Gastrocnemius medialis (tissue), 4 donors: ENCODE results near the gene GULP1. TPM values are rescaled to one million over a fixed set of nuclear protein-coding genes. Genes with fewer than 3 reads are reported as not detected.
"Not testable (repeated sequence)": the region's sequence is repeated elsewhere in the genome, so short reads cannot be mapped to it uniquely, and the experiment has no call there.

ENCODE experiments used
- ATAC-seq, 2 donors: fragments of 150-250 bp; one replicate each; pipeline ENCODE4 v1.9.1; 2016
- DNase-seq, 2 donors: peaks; one replicate each; pipeline ENCODE4 v3.0.0-alpha.2; 2019
- H3K27ac ChIP-seq, 4 donors: fragments of 200-600 bp; sonication (generic); 1 replicate in 1 of 4; 2 replicates in 3 of 4; pipeline ENCODE4 v1.5.1; 2016 to 2018; ENCODE audit warnings: mild to moderate bottlenecking in 2 of 4, moderate library complexity in 1 of 4
- H3K27me3 ChIP-seq, 3 donors: fragments of 200-600 bp; sonication (generic) in 2 of 3; 1 replicate in 1 of 3; 2 replicates in 2 of 3; pipeline versions ENCODE4 v1.5.1 to v1.6.0; 2016 to 2019; ENCODE audit warnings: mild to moderate bottlenecking in 1 of 3, moderate library complexity in 1 of 3
- H3K36me3 ChIP-seq, 2 donors: fragments of 200-600 bp; sonication (generic) in 1 of 2; one replicate each; pipeline ENCODE4 v1.5.1; 2017 to 2018
- H3K4me1 ChIP-seq, 2 donors: fragments of 200-600 bp; sonication (generic) in 1 of 2; one replicate each; pipeline ENCODE4 v1.5.1; 2016 to 2017; ENCODE audit warnings: mild to moderate bottlenecking in 2 of 2
- H3K4me3 ChIP-seq, 4 donors: fragments of 200-600 bp; sonication (generic) in 3 of 4; 1 replicate in 1 of 4; 2 replicates in 3 of 4; pipeline ENCODE4 v1.5.1; 2016 to 2019; ENCODE audit warnings: mild to moderate bottlenecking in 2 of 4
- H3K9me3 ChIP-seq, 3 donors: fragments of 200-600 bp; sonication (generic) in 2 of 3; 1 replicate in 1 of 3; 2 replicates in 2 of 3; pipeline ENCODE4 v1.5.1; 2016 to 2019
- CTCF ChIP-seq, 5 experiments: fragments of 450-650 bp in 3 of 5; fragments of 200-600 bp in 2 of 5; sonication (generic) in 2 of 5; IDR thresholded peaks in 4 of 5; conservative IDR thresholded peaks in 1 of 5; 1 replicate in 4 of 5; 2 replicates in 1 of 5; pipeline ENCODE4 v1.5.1; 2016 to 2019; ENCODE audit warnings: antibody characterized with exemption in 5 of 5, mild to moderate bottlenecking in 3 of 5, moderate library complexity in 3 of 5
- POLR2A ChIP-seq, 2 donors: fragments of 450-650 bp; IDR thresholded peaks; one replicate each; pipeline ENCODE4 v1.6.1; 2017; ENCODE audit warnings: antibody characterized with exemption in 2 of 2, mild to moderate bottlenecking in 2 of 2, moderate library complexity in 2 of 2
- in situ Hi-C, 4 donors: fragments of 200-750 bp; cut with MboI; loops; one replicate each; pipeline versions ENCODE4 v1.15.0 to v1.8.0; 2017; ENCODE audit warnings: low sequenced_read_pairs in 4 of 4
- intact Hi-C: fragments of 100-400 bp; cut with DNase I; formaldehyde crosslinking; loops from one replicate; pipeline ENCODE4 v1.15.1; 2023; ENCODE audit warnings: low total_unique reads
- total RNA-seq, 4 donors: library from RNA; depleted of rRNA; stranded (reverse); fragments of >200 nt; gene quantifications; one replicate each; pipeline versions ENCODE4 v1.1.0 to v1.2.3, GENCODE V29; 2016

GULP1 gene
- total RNA-seq, 4 donors from 2014 or later = 7.3 to 16.4 (median 12.1) TPM

DNA sequence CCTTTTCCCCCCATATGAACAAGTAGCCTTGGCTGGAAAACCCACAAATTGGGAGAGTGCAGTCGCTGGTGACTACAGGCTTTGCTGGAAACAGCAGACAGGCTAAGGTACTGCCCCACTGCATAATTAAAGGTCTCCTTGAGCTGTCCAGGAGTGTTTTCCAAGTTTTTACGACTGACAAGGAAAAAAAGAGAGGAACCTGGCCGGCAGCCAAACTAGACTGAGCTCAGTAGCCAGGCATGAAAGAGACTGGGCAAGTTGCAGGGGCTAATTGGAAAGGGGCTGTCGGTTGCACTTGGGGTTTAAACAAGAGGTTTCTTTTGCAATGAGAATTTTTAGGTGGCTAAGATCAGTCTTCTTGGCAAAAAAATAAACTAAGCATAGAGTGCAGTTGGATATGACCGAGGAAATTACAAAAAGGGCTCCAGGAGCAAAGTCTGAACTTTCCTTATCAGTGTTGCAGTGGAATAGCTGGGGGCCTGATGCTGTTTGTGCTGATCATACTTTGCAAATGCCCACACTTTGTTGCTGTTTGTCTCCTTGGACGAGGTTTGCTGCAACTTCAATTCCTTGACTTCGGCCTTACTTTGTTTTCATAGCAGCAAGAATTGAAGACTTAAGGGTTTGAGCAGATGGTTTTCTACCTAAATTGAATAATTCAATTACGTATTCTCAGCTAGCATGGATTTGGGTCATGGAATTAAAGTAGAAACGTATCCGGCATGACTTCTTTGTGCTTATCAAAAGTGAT lies 2.1 kb downstream of the GULP1 start:
- Histone ChIP-seq H3K4me1 (peaks cover 20 to 28% of the 10 kb centered on the region in 2 donors), H3K9me3 (no peaks in the 10 kb centered on the region), H3K36me3 (no peaks in the 10 kb centered on the region), H3K4me3 (peak overlapping the region; percentile 79 to 85 (median 82)), H3K27ac (peak overlapping the region; percentile 88 to 90 (median 89)), H3K27me3 (no peaks in the 10 kb centered on the region)
- DNase-seq (peak; percentile 19 to 32), ATAC-seq (peak in 1 of 2 donors; percentile 6)
- in situ Hi-C loops = no loop called here
- intact Hi-C loops = loop anchor here (5.0 to 10.0 kb wide), 2 partner anchors 34 to 221 kb away; no protein-coding TSS in a partner anchor
- TF ChIP-seq POLR2A (IDR thresholded peaks at IDR 0.05) (no peak), CTCF (IDR thresholded peaks at IDR 0.05 in 4 of 5, conservative IDR thresholded peaks at IDR 0.05 in 1 of 5) (no peak)

DNA sequence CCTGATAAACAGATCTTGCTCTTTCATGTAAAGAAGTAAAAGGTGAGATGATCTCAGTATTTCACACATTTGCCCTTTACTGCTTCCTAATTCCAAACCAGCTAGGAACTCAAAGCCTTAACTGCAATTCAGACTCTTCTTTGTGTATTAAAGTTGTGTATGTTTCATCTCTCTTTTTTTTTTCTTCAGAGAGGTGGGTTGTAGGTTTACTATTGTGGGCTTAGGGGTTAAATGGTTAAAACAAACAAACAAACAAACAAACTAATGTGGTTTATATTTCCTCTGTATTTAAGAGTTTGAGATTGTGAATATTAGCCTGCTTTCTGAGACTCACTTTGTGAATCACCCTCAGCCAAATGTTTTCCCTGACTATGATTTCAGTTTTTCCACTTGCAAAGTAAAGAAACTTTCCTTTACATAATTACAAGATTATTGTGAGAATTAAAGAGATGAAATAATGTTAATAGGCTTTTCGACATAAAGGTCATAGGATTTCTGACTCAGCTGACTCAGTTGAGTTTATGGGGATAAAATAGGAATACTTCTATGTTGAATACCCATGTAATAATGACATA lies 2.8 kb downstream of the GULP1 start:
- Histone ChIP-seq H3K36me3 (no peaks in the 10 kb centered on the region), H3K4me3 (peak overlapping the region; percentile 79 to 85 (median 82)), H3K27ac (peak overlapping the region; percentile 88 to 90 (median 89)), H3K4me1 (peaks cover 20 to 28% of the 10 kb centered on the region in 2 donors), H3K27me3 (no peaks in the 10 kb centered on the region), H3K9me3 (no peaks in the 10 kb centered on the region)
- in situ Hi-C loops = no loop called here
- intact Hi-C loops = loop anchor here (5.0 to 10.0 kb wide), 2 partner anchors 33 to 220 kb away; no protein-coding TSS in a partner anchor
- ATAC-seq (no peak), DNase-seq (no peak)
- TF ChIP-seq POLR2A (IDR thresholded peaks at IDR 0.05) (no peak), CTCF (IDR thresholded peaks at IDR 0.05 in 4 of 5, conservative IDR thresholded peaks at IDR 0.05 in 1 of 5) (no peak)

DNA sequence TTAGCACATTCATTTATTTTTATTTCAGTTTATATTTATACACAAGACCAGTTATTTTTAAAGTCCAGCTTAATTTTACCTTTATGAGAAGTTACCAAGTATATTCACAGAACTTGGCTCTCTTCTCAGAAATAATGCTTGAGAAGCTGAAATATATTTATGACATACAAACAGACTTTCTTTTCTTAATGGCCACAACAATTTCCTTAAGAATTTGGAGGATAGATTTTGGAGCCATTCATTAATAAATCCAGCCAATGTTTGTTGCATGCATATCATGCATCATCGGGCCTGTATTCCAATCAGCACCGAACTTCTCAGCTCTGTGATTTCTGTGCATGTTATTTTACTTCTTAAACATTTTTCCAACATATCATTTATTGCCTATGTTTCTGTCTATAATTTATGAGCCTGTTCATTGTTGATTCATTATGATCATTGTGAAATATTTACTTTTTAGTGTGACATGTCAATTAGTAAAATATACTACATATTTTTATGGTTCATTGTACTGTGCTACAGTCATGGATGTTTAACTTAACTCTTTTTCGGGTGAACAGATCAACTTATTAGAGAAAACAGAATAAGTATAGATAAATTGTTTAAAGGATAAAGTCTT lies 3.5 kb downstream of the GULP1 start:
- ATAC-seq (no peak), DNase-seq (no peak)
- H3K36me3 ChIP-seq = no peaks in the 10 kb centered on the region
- H3K4me3 ChIP-seq = no peak overlapping the region
- H3K27me3 ChIP-seq = no peaks in the 10 kb centered on the region
- intact Hi-C loops = loop anchor here (10.0 kb wide), 1 partner anchor 220 kb away; no protein-coding TSS in a partner anchor
- peak overlapping the region in 1 of 4 donors; percentile 88 for H3K27ac ChIP-seq
- no peaks in the 10 kb centered on the region for H3K9me3 ChIP-seq
- no peak for TF ChIP-seq CTCF (IDR thresholded peaks at IDR 0.05 in 4 of 5, conservative IDR thresholded peaks at IDR 0.05 in 1 of 5)
- in situ Hi-C loops = no loop called here
- peaks cover 20 to 28% of the 10 kb centered on the region in 2 donors for H3K4me1 ChIP-seq

GRCh38 chr2:188297978-188298377 lies 6.3 kb downstream of the GULP1 start:
- H3K36me3 ChIP-seq = no peaks in the 10 kb centered on the region
- in situ Hi-C loops = no loop called here
- intact Hi-C loops = loop anchor here (10.0 kb wide), 1 partner anchor 217 kb away; no protein-coding TSS in a partner anchor
- no peak overlapping the region for H3K27ac ChIP-seq
- TF ChIP-seq CTCF (IDR thresholded peaks at IDR 0.05 in 4 of 5, conservative IDR thresholded peaks at IDR 0.05 in 1 of 5) (no peak), POLR2A (IDR thresholded peaks at IDR 0.05) (no peak)
- no peak overlapping the region for H3K4me3 ChIP-seq
- no peak for ATAC-seq
- no peak for DNase-seq
- H3K4me1 ChIP-seq = peaks cover 20% of the 10 kb centered on the region in 2 donors
- H3K27me3 ChIP-seq = no peaks in the 10 kb centered on the region
- no peaks in the 10 kb centered on the region for H3K9me3 ChIP-seq

DNA sequence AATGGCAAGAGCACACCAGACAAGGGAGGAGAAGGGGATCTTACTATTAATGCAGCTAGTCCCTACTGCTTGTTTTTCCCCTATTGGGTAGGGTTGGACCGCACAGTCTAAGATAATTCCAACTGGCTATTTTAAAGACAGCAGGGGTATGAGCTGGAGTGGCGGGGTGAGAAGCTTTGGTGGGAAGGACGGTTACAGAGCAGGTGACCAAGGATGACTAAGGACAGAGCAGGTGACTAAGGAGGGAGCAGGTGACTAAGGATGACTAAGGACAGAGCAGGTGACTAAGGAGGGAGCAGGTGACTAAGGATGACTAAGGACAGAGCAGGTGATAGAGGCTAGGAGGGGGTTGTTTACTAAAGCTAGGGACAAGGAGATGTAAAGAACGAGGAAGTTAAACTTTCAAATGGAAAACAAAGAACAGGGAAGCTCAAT lies 7.3 kb downstream of the GULP1 start:
- ATAC-seq, H3K36me3 ChIP-seq, H3K27me3 ChIP-seq, H3K4me3 ChIP-seq, in situ Hi-C loops, H3K9me3 ChIP-seq, H3K27ac ChIP-seq: not testable (repeated sequence)
- intact Hi-C loops = loop anchor here (10.0 kb wide), 1 partner anchor 216 kb away; no protein-coding TSS in a partner anchor
- peaks cover 12 to 13% of the 10 kb centered on the region in 2 donors for H3K4me1 ChIP-seq
- DNase-seq = peak in 1 of 2 donors; percentile 12
